Breast epithelium (tissue), 3 donors: ENCODE data around the gene NR2F1.

ENCODE experiments used
- CTCF ChIP-seq, 3 donors: fragments of 450-650 bp; IDR thresholded peaks; one replicate each; pipeline ENCODE4 v1.5.1; 2016 to 2017; ENCODE audit warnings: antibody characterized with exemption in 3 of 3, mild to moderate bottlenecking in 3 of 3, moderate library complexity in 3 of 3
- POLR2A ChIP-seq: fragments of 450-650 bp; IDR thresholded peaks from one replicate; pipeline ENCODE4 v1.6.1; 2016; ENCODE audit warnings: antibody characterized with exemption, mild to moderate bottlenecking, moderate library complexity

- TF ChIP-seq CTCF (IDR thresholded peaks at IDR 0.05): no peak
- TF ChIP-seq POLR2A: no peak
These were observed 12.5 kb upstream of the NR2F1 start for GRCh38 chr5:93570294-93571113.
